Fibroblast of the conjunctiva (primary cell): ENCODE data around the gene HRC.

Experiments used
- DNase-seq: peaks from one replicate; pipeline ENCODE4 v3.0.0-alpha.2; 2010; ENCODE audit warnings: low read depth

Gene HRC

DNA sequence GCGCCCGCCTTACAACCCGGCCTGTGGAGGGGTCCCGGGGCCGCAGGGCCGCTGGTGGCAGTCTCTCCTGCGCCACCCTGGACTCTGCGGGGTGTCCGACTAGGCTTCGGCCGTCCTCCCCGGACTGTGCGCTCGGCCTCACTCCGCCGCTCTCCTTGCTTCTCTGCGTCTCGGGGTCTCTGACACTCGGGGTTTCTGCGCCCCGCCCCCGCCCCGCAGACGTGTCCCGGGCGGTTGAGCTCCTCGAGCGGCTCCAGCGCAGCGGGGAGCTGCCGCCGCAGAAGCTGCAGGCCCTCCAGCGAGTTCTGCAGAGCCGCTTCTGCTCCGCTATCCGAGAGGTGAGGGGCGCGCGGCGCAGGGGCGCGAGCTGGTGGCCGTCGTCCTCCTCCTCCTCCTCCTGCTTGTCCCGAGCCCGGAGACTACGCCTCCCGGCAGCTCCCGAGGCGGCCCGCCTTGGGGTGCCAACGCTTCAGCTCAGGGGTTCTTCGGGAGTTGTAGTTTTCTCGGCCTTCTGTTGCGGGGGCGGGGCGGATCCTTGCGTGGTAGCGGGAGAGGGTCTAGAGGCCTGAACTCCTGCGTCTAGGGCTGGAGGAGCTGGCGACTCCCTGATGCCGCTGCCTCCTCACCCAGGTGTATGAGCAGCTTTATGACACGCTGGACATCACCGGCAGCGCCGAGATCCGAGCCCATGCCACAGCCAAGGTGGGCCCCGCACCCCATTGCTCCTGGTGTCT, 40.4 kb downstream of the HRC start:
- no peak for DNase-seq

DNA sequence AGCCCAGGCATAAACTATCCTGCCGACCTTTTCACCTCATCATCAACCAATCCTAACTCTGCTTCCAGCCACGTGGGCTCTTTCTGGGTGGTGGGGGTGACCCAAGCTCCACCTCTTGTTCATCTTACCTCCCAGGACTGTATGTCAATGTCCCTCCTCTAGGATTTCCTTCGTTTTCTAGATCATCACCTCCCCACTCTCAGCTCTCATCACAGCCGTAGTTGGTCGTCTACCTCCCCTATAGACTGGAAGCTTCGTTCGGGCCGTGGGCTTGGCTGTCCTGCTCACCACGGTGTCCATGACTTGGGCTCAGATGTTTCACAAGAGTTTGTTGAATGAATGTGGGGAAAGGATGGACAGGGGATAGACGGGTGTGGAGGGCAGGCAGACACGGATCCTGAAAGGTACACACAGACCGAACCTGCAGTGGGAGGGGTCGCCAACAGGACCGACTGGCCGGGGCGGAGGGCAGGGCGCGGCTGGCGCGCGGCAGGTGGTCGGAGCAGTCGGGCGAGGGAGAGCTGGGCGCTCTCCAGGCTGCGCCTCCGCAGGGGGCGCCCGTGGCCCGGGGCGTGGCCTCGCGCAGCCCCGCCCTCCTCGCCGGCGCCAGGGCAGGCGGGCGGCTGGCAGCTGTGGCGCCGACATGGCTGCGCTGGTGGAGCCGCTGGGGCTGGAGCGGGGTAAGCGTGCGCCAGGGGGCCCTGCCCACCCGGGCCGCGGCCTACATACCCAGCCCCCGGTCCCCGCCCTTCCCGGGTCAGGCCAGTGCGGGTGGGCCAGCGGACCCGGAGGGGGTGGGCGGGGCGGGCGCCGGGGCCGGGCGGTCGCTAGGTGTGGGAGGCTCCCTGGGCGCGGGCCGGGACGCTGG, 41.2 kb downstream of the HRC start, which contains the start of gene LIN7B:
Gene LIN7B, plus strand, starts transcription at position 609 of the 868 bp plus-strand sequence. Its CDS starts 35 bp downstream, at position 644.
- DNase-seq = no peak

DNA sequence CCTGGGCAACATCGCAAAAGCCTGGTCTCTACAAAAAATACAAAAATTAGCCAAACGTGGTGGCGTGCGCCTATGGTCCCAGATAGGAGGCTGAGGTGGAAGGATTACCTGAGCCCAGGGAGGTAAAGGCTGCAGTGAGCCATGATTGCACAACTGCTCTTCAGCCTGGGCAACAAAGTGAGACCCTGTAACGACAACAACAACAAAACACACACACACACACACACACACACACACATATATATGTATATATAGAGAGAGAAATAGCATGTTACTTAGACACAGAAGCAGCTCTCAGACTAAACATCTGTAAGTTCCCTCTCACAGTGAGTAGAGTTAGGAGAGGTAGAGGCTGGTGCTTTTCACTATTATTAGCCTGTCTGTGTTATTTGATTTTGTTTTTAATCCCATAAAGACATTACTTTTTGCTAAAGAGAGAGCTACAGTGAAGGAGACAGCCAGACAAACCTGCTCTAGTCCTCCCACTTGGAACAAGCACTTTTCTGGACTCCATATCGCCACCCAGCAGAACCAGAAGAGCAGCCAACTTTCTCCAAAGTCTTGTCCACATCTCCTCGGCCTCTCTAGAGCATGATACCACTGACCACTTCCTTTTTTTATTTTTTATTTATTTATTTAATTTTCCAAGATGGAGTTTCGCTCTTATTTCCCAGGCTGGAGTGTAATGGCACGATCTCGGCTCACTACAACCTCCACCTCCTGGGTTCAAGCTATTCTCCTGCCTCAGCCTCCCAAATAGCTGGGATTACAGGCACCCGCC, 43.8 kb downstream of the HRC start:
- DNase-seq = no peak

DNA sequence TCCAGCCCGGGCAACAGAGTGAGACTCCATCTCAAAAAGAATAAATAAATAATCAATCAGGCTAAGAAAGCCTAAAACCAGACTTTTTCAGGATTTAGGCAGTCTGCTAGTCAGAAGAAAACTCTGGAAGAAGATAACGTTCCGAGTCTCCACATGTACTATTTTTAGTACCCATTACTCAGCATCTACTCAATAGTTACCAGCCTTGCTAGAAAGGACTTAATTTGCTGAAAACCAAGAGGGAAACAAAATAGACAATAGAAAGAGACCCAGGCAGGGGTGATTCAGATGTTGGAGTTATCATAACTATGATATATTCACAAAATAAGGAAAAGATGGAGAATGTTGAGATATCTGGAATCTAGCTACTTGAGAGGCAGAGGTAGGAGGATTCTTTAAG, 44.6 kb downstream of the HRC start:
- DNase-seq = no peak

DNA sequence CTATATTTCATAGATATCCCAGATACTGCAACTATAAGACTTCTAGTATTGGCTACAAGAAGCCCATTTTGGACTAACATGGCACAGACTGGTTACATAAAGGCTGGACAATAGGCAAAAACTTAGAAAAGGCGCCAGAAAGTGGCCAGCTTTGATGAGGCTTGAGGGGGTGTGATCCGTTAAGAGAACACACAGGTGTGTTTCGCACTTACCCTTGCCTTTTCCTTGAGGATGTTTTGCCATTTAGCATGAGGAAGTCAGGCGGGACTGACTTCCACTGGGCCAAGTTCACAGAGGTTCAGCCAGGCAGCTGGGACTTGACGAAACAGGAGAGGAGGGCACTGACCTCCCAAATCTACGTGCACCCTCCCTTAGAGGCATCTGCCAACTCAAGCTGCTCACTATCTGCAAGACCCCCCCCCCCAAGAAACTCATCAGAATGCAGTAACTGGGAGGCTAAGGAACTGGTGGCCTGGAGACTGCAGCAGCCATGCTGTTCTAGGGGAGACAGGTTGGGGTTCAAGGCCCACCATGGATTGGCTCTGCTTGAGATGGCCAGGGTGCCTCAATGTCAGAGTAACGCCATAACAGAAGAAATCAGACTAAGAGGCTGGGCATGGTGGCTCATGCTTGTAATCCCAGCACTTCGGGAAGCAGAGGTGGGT, 45.5 kb downstream of the HRC start:
- DNase-seq = no peak

DNA sequence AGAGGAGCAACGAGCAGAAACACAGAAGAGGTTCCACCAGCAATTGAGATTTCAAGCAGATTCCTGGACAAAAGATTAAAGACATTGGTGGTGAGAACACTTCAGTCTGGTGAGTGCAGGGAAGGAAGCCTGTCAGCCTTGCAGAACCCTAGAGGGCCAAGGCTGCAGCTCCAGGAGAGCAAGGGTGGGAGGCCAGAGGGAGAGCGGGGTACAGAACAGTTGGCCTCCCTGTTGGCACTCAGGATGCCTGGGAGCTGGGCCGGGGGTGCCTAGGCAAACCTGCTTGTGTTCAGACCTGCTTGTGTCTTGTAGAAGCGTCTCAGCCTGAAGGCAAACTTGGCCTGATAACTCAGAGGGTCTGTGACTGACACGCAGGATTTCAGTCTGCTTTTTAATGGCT, 46.1 kb downstream of the HRC start:
- no peak for DNase-seq

DNA sequence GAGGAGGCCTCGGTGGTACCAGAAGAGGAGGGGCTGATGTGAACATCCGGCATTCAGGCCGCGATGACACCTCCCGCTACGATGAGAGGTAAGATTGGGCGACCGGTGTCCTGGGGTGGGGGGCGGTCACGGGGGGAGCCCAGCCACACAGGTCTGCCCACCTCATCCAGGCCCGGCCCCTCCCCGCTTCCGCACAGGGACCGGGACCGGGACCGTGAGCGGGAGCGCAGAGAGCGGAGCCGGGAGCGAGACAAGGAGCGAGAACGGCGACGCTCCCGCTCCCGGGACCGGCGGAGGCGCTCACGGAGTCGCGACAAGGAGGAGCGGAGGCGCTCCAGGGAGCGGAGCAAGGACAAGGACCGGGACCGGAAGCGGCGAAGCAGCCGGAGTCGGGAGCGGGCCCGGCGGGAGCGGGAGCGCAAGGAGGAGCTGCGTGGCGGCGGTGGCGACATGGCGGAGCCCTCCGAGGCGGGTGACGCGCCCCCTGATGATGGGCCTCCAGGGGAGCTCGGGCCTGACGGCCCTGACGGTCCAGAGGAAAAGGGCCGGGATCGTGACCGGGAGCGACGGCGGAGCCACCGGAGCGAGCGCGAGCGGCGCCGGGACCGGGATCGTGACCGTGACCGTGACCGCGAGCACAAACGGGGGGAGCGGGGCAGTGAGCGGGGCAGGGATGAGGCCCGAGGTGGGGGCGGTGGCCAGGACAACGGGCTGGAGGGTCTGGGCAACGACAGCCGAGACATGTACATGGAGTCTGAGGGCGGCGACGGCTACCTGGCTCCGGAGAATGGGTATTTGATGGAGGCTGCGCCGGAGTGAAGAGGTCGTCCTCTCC, 47.4 kb downstream of the HRC start:
- DNase-seq = no peak

DNA sequence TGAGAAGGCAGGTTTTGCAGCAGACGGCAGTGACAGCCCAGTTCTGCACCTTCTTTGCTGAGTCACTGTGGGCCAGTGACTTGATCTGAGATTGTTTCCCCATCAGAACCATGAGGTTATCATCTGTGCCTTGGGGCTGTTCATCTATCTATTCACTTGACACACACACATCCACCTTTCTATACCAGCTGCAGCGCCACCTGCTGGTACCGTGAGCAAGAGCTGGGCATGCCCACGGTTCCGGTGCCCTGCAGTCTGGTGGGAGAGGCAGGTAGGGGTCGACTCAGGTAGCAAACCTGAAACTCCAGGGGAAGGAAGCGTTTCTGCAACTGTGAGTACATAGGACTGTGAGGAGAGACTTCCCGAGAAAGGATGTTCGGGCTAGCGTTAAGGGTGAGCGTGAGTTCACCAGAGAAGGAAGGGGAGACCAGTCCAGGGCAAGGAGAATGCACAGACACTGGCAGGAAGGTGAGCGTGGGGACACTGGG, 48.5 kb downstream of the HRC start:
- DNase-seq = no peak

DNA sequence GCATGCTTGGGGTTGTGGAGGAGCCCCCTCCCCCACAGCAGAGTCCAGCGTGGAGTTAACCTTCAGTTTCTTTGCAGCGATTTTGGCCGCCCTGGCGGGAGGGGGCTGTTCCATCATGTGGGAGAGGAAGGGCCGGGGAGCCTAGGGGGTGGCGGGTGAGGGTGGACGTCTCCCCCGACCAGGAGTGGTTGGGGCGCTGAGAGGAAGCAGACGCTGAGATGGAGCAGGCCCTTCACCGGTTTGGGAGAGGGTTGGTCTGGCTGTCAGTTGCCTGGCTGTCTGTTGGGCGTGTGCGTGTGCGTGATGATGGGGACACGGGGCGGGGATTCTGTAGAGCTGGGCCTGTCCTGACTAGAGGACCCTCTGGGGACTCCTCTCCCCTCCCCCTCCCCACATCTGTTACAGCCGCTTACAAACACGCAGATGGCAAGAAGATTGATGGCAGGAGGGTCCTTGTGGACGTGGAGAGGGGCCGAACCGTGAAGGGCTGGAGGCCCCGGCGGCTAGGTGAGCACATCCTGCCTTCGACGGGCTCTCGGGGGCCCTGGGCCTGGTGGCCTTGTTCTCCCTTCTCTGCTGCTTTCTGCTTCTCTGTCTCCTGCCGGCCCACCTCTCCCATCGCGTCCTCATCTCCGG, 50.8 kb downstream of the HRC start:
- no peak for DNase-seq

DNA sequence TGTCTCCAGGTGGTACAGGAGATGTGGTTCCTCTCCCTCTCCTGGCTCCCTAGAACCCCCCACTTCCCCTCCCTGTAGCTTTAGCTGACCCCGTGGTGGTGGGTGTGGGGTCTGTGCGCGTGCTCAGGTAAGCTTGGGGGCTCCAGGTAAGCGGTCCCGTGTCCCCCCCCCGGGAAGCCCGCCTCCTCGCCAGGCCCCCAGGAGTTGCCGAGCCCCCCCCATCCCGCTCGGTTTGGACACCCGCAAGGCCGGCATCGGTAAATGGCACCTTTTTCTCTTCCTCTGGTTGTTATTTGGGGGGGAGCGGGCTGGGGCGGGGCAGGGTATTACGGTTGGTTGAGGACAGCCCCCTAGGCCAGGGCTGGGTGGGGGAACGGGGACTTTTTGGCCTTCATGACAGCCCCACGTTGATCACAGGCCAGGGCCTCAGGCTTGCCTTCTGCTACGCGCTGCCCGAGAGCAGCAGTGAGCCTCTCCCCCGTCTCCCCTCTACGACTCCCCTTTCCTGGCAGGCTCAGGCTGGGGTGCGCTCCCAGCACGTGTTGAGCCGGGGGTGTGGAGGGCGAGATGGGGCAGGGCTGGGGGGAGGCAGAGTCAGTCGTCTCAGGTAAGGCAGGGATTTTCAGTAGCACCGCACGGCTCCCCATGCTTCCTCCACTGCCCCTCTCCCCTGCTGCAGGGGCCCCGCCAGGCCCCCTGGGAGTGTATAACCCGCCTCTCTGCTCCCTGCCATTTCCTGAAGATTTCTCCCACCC, 51.7 kb downstream of the HRC start:
- no peak for DNase-seq

DNA sequence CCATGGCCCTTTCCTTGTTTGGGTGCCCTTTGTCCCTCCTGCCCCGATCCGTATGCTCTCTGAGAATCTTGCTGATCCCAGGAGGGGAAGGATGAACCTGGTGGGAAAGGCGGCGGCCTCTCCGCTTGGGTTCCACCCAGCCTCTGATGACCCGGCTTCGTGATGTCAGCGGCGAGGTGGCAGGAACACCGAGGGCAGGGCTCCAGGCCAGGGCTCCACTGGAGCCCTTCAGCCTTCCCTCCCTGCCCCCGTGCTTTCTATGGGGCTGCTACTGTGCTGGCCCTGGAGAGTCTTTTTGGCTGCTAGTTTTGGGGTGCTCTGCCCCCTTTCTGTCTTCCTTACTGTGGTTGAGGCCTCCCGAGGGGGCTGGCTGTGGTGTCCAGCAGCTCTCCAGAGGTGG, 52.9 kb downstream of the HRC start:
- no peak for DNase-seq
